Measurements from ENCODE around the gene TSPAN9. TPM values are rescaled to one million over a fixed set of nuclear protein-coding genes. Genes with fewer than 3 reads are reported as not detected.

Gene TSPAN9
- total RNA-seq, 3 donors from 2014 or later (not counting 1 experiment from before 2014, with no cell fraction given), result 0.86 to 1.6 (median 1.1) TPM

- Mint-ChIP-seq H3K4me1 (no peaks in the 10 kb centered on the region), H3K27me3 (ENCODE audit: low read depth in 2 of 2) (peaks cover 0 to 7% of the 10 kb centered on the region in 2 donors), H3K4me3 (no peak overlapping the region), H3K9me3 (no peaks in the 10 kb centered on the region), H3K27ac (no peak overlapping the region), H3K36me3 (no peaks in the 10 kb centered on the region)
- DNase-seq (no peak), ATAC-seq (no peak)
- intact Hi-C loops (cut with micrococcal nuclease), result no loop called here
- no peak overlapping the region for H3K27ac ChIP-seq (ENCODE audit: low read length)
- H3K36me3 ChIP-seq (ENCODE audit: control insufficient read depth, insufficient read depth, low read length), result no peaks in the 10 kb centered on the region
- no peaks in the 10 kb centered on the region for H3K27me3 ChIP-seq (ENCODE audit: control insufficient read depth, insufficient read depth, low read length)
- TF ChIP-seq, protein P1, sequence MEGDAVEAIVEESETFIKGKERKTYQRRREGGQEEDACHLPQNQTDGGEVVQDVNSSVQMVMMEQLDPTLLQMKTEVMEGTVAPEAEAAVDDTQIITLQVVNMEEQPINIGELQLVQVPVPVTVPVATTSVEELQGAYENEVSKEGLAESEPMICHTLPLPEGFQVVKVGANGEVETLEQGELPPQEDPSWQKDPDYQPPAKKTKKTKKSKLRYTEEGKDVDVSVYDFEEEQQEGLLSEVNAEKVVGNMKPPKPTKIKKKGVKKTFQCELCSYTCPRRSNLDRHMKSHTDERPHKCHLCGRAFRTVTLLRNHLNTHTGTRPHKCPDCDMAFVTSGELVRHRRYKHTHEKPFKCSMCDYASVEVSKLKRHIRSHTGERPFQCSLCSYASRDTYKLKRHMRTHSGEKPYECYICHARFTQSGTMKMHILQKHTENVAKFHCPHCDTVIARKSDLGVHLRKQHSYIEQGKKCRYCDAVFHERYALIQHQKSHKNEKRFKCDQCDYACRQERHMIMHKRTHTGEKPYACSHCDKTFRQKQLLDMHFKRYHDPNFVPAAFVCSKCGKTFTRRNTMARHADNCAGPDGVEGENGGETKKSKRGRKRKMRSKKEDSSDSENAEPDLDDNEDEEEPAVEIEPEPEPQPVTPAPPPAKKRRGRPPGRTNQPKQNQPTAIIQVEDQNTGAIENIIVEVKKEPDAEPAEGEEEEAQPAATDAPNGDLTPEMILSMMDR (IDR thresholded peaks at IDR 0.05), result no peak
- no peaks in the 10 kb centered on the region for H3K9me3 ChIP-seq (ENCODE audit: control insufficient read depth, insufficient read depth, low read length)
- H3K4me1 ChIP-seq (ENCODE audit: control insufficient read depth, insufficient read depth, low read length), result no peaks in the 10 kb centered on the region
- 84% methylated on average over 3 of the region's 3 CpGs for WGBS (ENCODE audit: insufficient coverage)
- no peak overlapping the region for H3K4me3 ChIP-seq (ENCODE audit: low read length)
These were observed 90.5 kb downstream of the TSPAN9 start for GRCh38 chr12:3167636-3168035.

- Mint-ChIP-seq H3K36me3 (no peaks in the 10 kb centered on the region), H3K4me3 (no peak overlapping the region), H3K27ac (no peak overlapping the region), H3K9me3 (no peaks in the 10 kb centered on the region), H3K4me1 (no peaks in the 10 kb centered on the region), H3K27me3 (ENCODE audit: low read depth in 2 of 2) (peaks cover 0 to 6% of the 10 kb centered on the region in 2 donors)
- no peaks in the 10 kb centered on the region for H3K4me1 ChIP-seq (ENCODE audit: control insufficient read depth, insufficient read depth, low read length)
- no peak overlapping the region for H3K27ac ChIP-seq (ENCODE audit: low read length)
- H3K27me3 ChIP-seq (ENCODE audit: control insufficient read depth, insufficient read depth, low read length), result no peaks in the 10 kb centered on the region
- WGBS (ENCODE audit: insufficient coverage), result 79% methylated on average over 19 of the region's 22 CpGs
- H3K4me3 ChIP-seq (ENCODE audit: low read length), result no peak overlapping the region
- intact Hi-C loops (cut with micrococcal nuclease), result no loop called here
- no peak for ATAC-seq
- no peak for DNase-seq
- no peaks in the 10 kb centered on the region for H3K9me3 ChIP-seq (ENCODE audit: control insufficient read depth, insufficient read depth, low read length)
- TF ChIP-seq, protein P1 (IDR thresholded peaks at IDR 0.05), result no peak
- H3K36me3 ChIP-seq (ENCODE audit: control insufficient read depth, insufficient read depth, low read length), result no peaks in the 10 kb centered on the region
These were observed 91.3 kb downstream of the TSPAN9 start for GRCh38 chr12:3168223-3169221.

DNA sequence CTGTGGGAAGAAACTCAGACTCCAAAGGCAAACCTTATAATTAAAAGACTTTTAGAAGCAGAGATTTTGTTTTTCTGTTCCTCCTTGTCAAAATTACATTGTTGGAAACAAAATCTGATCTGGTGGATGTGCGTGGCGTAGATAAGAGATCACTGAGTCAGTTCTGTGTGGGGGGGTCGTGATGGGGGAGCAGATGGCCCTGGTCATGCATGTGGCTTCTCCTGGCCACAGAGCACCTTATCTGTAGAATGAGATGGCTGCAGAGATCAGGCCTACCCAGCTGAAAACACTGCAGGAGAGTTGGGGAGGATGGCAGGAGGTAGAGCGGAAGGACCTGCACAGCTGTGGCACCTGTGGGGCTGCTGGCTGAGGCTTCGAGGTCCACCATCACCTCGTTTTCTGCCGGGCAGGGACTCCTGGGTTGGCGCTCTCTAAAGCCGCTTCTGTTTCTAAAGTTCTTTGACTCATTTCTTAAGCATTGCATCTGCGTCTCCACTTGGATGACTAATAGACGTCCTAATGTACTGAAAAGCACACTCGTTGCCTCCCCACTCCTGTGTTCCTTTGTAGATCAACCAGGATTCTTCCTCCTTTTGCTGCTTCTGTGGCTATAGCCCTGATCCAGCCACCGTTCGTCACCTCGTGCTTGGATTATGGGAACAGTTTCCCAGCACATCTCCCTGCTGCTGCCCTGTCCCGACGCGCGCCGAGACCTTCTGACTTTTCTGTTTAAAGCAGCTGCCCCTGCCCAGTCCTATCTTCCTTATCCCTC is 93.4 kb downstream of the TSPAN9 start:
- Histone ChIP-seq H3K4me1 (ENCODE audit: control insufficient read depth, insufficient read depth, low read length) (no peaks in the 10 kb centered on the region), H3K27me3 (ENCODE audit: control insufficient read depth, insufficient read depth, low read length) (no peaks in the 10 kb centered on the region), H3K36me3 (ENCODE audit: control insufficient read depth, insufficient read depth, low read length) (no peaks in the 10 kb centered on the region), H3K4me3 (ENCODE audit: low read length) (no peak overlapping the region), H3K27ac (ENCODE audit: low read length) (no peak overlapping the region), H3K9me3 (ENCODE audit: control insufficient read depth, insufficient read depth, low read length) (no peaks in the 10 kb centered on the region)
- H3K27ac Mint-ChIP-seq, result no peak overlapping the region
- ATAC-seq (no peak), DNase-seq (no peak)
- intact Hi-C loops (cut with micrococcal nuclease), result no loop called here
- H3K4me3 Mint-ChIP-seq, result no peak overlapping the region
- TF ChIP-seq, protein P1 (IDR thresholded peaks at IDR 0.05), result no peak
- H3K9me3 Mint-ChIP-seq, result no peaks in the 10 kb centered on the region
- 80% methylated on average over 20 of the region's 20 CpGs for whole genome bisulfite sequencing (ENCODE audit: insufficient coverage)
- no peaks in the 10 kb centered on the region for H3K36me3 Mint-ChIP-seq
- H3K4me1 Mint-ChIP-seq, result no peaks in the 10 kb centered on the region
- H3K27me3 Mint-ChIP-seq (ENCODE audit: low read depth in 2 of 2), result peaks cover 0 to 6% of the 10 kb centered on the region in 2 donors

Measured in natural killer cell (primary cell).